Measurements from ENCODE around the gene TM2D3. TPM values are rescaled to one million over a fixed set of nuclear protein-coding genes. Genes with fewer than 3 reads are reported as not detected.

TM2D3 gene
- total and polyA plus RNA-seq, 4 donors: 22.0 to 44.1 (median 37.9) TPM

DNA sequence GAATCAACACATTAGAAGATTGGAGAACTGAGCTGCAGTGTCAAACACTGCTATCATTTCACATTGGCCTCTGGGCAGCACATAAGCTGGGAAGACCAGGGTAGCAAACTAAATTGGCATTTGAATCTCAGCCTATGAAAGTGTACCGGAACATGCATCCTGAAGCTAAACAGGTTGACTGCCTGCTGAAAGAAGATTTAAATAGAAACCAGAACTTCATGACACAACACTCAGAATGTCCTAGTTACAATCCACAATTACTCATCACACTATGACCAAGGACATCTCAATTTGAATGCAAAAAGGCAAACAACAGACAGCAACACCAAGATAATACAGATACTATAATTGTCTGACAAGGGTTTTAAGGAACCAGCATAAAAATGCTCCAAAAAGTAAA lies 26.2 kb downstream of the TM2D3 start:
- TF ChIP-seq CTCF (IDR thresholded peaks at IDR 0.05; ENCODE audit: low read depth, low read length, missing input control) (no peak), EGR1 (IDR thresholded peaks at IDR 0.05; ENCODE audit: low read depth in 2 of 2) (no peak), FOXA1 (IDR thresholded peaks at IDR 0.05) (no peak), NR2F2 (IDR thresholded peaks at IDR 0.05) (no peak), GABPA (IDR thresholded peaks at IDR 0.05 in 1 of 2, conservative IDR thresholded peaks at IDR 0.05 in 1 of 2) (no peak), YY1 (IDR thresholded peaks at IDR 0.05) (no peak)
- Histone ChIP-seq H3K27me3 (ENCODE audit: control insufficient read depth in 4 of 4, insufficient read depth in 4 of 4, low read length in 3 of 4) (no peaks in the 10 kb centered on the region), H3K4me1 (ENCODE audit: control insufficient read depth in 4 of 4, insufficient read depth in 4 of 4, low read length in 3 of 4) (no peaks in the 10 kb centered on the region), H3K9me3 (ENCODE audit: control insufficient read depth in 4 of 4, low read length in 3 of 4) (no peaks in the 10 kb centered on the region), H3K9ac (ENCODE audit: low read depth in 1 of 2, low read length in 2 of 2) (no peak overlapping the region), H3K36me3 (ENCODE audit: control insufficient read depth in 4 of 4, insufficient read depth in 3 of 4, low read depth in 1 of 4, low read length in 3 of 4) (no peaks in the 10 kb centered on the region), H3K27ac (ENCODE audit: low read depth in 1 of 2, low read length in 2 of 2) (no peak overlapping the region), H3K4me3 (ENCODE audit: low read depth in 1 of 3, low read length in 3 of 3) (no peak overlapping the region)
- DNase-seq (ENCODE audit: low spot score): no peak
- WGBS: 93% methylated on average over 1 of the region's 1 CpG

DNA sequence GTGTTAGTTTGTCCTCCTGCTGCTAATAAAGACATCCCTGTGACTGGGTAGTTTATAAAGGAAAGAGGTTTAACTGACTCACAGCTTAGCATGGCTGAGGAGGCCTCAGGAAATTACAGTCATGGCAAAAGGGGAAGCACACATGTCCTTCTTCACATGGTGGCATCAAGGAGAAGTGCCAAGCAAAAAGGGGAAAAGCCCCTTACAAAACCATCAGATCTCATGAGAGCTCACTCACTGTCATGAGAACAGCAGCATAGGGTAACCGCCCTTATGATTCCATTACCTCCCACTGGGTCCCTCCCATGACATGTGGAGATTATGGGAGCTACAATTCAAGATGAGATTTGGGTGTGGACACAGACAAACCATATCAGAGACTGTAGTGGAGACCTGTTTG lies 27.0 kb downstream of the TM2D3 start:
- no peak for DNase-seq (ENCODE audit: low spot score)
- Histone ChIP-seq H3K36me3 (ENCODE audit: control insufficient read depth in 4 of 4, insufficient read depth in 3 of 4, low read depth in 1 of 4, low read length in 3 of 4) (no peaks in the 10 kb centered on the region), H3K27ac (ENCODE audit: low read depth in 1 of 2, low read length in 2 of 2) (no peak overlapping the region), H3K9me3 (ENCODE audit: control insufficient read depth in 4 of 4, low read length in 3 of 4) (no peaks in the 10 kb centered on the region), H3K27me3 (ENCODE audit: control insufficient read depth in 4 of 4, insufficient read depth in 4 of 4, low read length in 3 of 4) (no peaks in the 10 kb centered on the region), H3K4me3 (ENCODE audit: low read depth in 1 of 3, low read length in 3 of 3) (no peak overlapping the region), H3K4me1 (ENCODE audit: control insufficient read depth in 4 of 4, insufficient read depth in 4 of 4, low read length in 3 of 4) (no peaks in the 10 kb centered on the region), H3K9ac (ENCODE audit: low read depth in 1 of 2, low read length in 2 of 2) (no peak overlapping the region)
- no peak for TF ChIP-seq SP1 (IDR thresholded peaks at IDR 0.05)
- TF ChIP-seq MAX (IDR thresholded peaks at IDR 0.05): no peak
- TF ChIP-seq CTCF (IDR thresholded peaks at IDR 0.05; ENCODE audit: low read depth, low read length, missing input control): no peak
- TF ChIP-seq JUND (IDR thresholded peaks at IDR 0.05): no peak
- no peak for TF ChIP-seq ZBTB33 (IDR thresholded peaks at IDR 0.05)
- no peak for TF ChIP-seq HNF4A (conservative IDR thresholded peaks at IDR 0.05)
- no peak for TF ChIP-seq RXRA (IDR thresholded peaks at IDR 0.05)
- TF ChIP-seq, protein P1, sequence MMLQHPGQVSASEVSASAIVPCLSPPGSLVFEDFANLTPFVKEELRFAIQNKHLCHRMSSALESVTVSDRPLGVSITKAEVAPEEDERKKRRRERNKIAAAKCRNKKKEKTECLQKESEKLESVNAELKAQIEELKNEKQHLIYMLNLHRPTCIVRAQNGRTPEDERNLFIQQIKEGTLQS (IDR thresholded peaks at IDR 0.05): no peak
- no peak for TF ChIP-seq GABPA (IDR thresholded peaks at IDR 0.05 in 1 of 2, conservative IDR thresholded peaks at IDR 0.05 in 1 of 2)
- TF ChIP-seq FOXA2 (IDR thresholded peaks at IDR 0.05): no peak
- no peak for TF ChIP-seq EGR1 (IDR thresholded peaks at IDR 0.05; ENCODE audit: low read depth in 2 of 2)
- TF ChIP-seq RAD21 (IDR thresholded peaks at IDR 0.05): no peak
- TF ChIP-seq FOXA1 (IDR thresholded peaks at IDR 0.05): no peak
- WGBS: 96% methylated on average over 1 of the region's 1 CpG
